Nephron progenitor cell (in vitro differentiated cells): ENCODE results near the gene PRPF38A.

Experiments
- DNase-seq: peaks from one replicate; pipeline ENCODE4 v3.0.0; 2021
- H3K27ac Mint-ChIP-seq: 2 replicates; pipeline ENCODE4 v1.8.0; 2021; ENCODE audit warnings: mild to moderate bottlenecking, moderate library complexity, mixed read lengths
- H3K27me3 Mint-ChIP-seq: 2 replicates; pipeline ENCODE4 v1.8.0; 2021; ENCODE audit warnings: mild to moderate bottlenecking, low read depth, mixed read lengths; ENCODE audit not compliant: poor library complexity
- H3K36me3 Mint-ChIP-seq: 2 replicates; pipeline ENCODE4 v1.8.0; 2021; ENCODE audit warnings: low read depth, mixed read lengths
- H3K4me1 Mint-ChIP-seq: 2 replicates; pipeline ENCODE4 v1.8.0; 2021; ENCODE audit warnings: mixed read lengths
- H3K4me3 Mint-ChIP-seq: 2 replicates; pipeline ENCODE4 v1.8.0; 2021; ENCODE audit warnings: mild to moderate bottlenecking, moderate library complexity, mixed read lengths
- H3K9me3 Mint-ChIP-seq: 2 replicates; pipeline ENCODE4 v1.8.0; 2021; ENCODE audit warnings: mild to moderate bottlenecking, moderate library complexity, mixed read lengths
- TF ChIP-seq, protein P1 (sequence below): fragments of 200-600 bp; sonication (generic); IDR thresholded peaks from 2 replicates; pipeline ENCODE4 v1.5.0; 2021; ENCODE audit warnings: antibody characterized with exemption

The PRPF38A gene

DNA sequence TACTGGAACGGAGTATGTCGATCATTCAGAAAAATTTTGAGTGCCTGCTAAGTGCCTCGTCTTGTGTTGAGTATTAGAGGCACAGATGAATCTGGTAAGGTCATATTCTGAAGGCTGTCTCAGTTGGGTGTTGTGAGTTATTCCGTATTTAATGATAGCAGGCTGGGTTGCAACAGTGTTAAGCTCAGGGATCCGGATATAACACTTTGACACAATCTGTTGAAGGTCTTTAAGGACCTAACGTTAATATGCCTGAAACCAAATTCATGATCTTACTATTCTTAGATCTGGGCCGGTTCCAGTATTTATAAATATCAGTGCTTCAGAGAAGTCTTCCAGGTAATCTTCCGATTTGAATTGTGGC lies 555 bp downstream of the PRPF38A start:
- peaks cover 41% of the 10 kb centered on the region for H3K4me1 Mint-ChIP-seq
- H3K27ac Mint-ChIP-seq, result peak overlapping the region; percentile 99
- no peaks in the 10 kb centered on the region for H3K27me3 Mint-ChIP-seq
- H3K4me3 Mint-ChIP-seq, result peak overlapping the region; percentile 99
- peaks cover 47% of the 10 kb centered on the region for H3K36me3 Mint-ChIP-seq
- TF ChIP-seq, protein P1, sequence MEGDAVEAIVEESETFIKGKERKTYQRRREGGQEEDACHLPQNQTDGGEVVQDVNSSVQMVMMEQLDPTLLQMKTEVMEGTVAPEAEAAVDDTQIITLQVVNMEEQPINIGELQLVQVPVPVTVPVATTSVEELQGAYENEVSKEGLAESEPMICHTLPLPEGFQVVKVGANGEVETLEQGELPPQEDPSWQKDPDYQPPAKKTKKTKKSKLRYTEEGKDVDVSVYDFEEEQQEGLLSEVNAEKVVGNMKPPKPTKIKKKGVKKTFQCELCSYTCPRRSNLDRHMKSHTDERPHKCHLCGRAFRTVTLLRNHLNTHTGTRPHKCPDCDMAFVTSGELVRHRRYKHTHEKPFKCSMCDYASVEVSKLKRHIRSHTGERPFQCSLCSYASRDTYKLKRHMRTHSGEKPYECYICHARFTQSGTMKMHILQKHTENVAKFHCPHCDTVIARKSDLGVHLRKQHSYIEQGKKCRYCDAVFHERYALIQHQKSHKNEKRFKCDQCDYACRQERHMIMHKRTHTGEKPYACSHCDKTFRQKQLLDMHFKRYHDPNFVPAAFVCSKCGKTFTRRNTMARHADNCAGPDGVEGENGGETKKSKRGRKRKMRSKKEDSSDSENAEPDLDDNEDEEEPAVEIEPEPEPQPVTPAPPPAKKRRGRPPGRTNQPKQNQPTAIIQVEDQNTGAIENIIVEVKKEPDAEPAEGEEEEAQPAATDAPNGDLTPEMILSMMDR, result no peak
- no peak for DNase-seq
- H3K9me3 Mint-ChIP-seq, result no peaks in the 10 kb centered on the region

DNA sequence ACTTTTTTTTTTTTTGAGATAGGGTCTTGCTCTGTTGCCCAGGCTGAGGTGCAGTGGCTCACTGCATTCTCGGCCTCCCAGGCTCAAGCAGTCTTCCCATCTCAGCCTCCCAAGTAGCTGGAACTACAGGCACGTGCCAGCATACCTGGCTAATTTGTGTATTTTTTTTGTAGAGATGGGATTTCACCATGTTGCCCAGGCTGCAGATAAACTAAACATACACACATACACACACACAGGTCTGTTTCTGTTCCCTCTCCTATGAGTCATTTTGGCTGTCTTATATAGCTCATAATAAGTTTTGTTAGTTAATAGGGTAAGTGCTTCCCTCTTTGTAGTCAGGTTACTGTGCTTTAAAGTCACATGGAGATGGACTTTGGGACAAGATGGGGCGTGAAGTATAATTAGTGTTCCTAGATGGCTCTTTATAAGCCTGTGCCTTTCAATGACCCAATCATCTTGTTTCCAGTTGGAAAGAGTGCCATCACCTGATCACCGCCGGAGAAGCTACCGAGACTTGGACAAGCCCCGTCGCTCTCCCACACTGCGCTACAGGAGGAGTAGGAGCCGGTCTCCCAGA lies 9.1 kb downstream of the PRPF38A start:
- Mint-ChIP-seq H3K4me3 (no peak overlapping the region), H3K9me3 (no peaks in the 10 kb centered on the region), H3K27ac (no peak overlapping the region), H3K4me1 (no peaks in the 10 kb centered on the region), H3K36me3 (peaks cover 68% of the 10 kb centered on the region), H3K27me3 (no peaks in the 10 kb centered on the region)
- TF ChIP-seq, protein P1, result no peak
- DNase-seq, result no peak

DNA sequence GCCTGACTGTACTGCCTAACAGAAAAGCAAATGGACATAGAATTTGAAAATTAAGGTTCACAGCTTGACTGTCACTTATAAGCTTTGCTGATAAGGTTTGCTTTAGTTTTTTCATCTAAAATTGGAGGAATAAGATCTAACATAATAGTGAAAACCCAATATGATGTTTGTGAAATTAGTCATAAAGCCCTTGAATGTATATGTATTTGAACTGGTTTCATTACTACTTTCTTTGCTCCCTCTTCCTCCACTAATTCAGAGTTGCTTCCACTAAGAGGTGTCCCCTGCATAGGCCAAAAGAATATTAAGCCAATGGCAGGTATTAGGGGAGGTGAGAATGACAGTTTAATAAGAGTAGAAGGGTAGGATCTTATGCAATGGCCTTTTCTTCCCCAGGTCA lies 10.5 kb downstream of the PRPF38A start:
- H3K27ac Mint-ChIP-seq, result no peak overlapping the region
- H3K9me3 Mint-ChIP-seq, result no peaks in the 10 kb centered on the region
- DNase-seq, result no peak
- H3K4me3 Mint-ChIP-seq, result no peak overlapping the region
- peaks cover 70% of the 10 kb centered on the region for H3K36me3 Mint-ChIP-seq
- no peaks in the 10 kb centered on the region for H3K27me3 Mint-ChIP-seq
- TF ChIP-seq, protein P1, result no peak
- no peaks in the 10 kb centered on the region for H3K4me1 Mint-ChIP-seq

DNA sequence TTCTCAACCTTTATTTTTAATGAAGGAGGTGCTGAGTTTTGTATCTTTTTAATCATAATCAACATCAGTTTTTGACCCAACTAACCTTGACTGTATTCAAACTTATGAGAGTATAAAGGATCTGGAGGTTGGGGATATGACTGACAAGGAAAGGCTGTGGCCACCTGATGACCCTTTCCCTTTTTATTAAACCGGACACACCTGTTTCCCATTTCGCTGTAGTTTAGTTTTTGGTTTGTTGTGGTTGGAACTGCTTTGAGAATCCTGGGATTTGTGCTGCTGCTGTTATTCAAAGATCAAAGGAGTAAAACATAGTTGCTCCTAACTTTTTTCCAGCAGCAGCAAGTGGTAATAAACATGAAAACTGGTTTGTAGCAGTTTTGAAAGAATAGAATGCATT lies 12.4 kb downstream of the PRPF38A start:
- no peak for DNase-seq
- H3K27me3 Mint-ChIP-seq, result no peaks in the 10 kb centered on the region
- no peak overlapping the region for H3K27ac Mint-ChIP-seq
- TF ChIP-seq, protein P1, result no peak
- no peaks in the 10 kb centered on the region for H3K9me3 Mint-ChIP-seq
- peaks cover 64% of the 10 kb centered on the region for H3K36me3 Mint-ChIP-seq
- H3K4me3 Mint-ChIP-seq, result no peak overlapping the region
- no peaks in the 10 kb centered on the region for H3K4me1 Mint-ChIP-seq

DNA sequence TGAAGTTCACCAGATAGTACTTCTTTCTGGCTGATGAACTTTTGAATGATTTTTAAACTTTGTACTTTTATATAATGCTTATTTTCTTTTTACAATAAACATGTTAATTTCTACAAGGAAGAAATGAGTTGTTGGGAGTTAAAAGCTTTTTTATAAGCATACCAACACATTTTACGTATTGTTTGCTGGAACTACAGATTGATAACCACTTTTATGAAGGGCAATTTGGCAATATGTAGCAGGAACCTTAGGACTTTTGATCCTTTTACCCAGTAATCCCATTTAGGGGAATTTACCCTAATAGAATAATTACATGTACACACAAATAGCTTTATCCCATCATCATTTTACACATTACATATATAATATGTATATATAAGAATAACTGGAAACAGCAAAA lies 16.3 kb downstream of the PRPF38A start:
- peaks cover 54% of the 10 kb centered on the region for H3K36me3 Mint-ChIP-seq
- H3K4me1 Mint-ChIP-seq, result no peaks in the 10 kb centered on the region
- TF ChIP-seq, protein P1, result no peak
- no peaks in the 10 kb centered on the region for H3K27me3 Mint-ChIP-seq
- no peak overlapping the region for H3K4me3 Mint-ChIP-seq
- H3K9me3 Mint-ChIP-seq, result no peaks in the 10 kb centered on the region
- H3K27ac Mint-ChIP-seq, result no peak overlapping the region
- DNase-seq, result no peak

DNA sequence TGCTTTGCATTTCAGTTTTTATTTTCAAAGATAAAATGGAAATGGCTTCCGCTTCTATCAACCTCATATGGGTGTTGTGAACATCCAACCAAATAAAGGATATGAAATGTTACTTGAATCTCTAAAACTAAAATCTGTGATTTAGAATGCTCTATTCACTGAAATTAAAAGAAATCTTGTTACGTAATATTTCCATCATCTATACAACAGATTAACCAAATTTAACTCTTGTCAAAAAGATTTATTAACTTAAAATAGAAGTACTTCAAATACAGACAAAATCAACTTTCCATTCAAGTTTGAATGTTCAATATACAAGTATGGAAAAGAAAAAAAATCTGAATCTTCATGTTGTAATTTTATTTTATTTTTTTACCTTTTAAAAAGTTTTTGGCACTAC lies 18.7 kb downstream of the PRPF38A start:
- Mint-ChIP-seq H3K4me3 (no peak overlapping the region), H3K27me3 (no peaks in the 10 kb centered on the region), H3K27ac (no peak overlapping the region), H3K4me1 (no peaks in the 10 kb centered on the region), H3K36me3 (peaks cover 47% of the 10 kb centered on the region), H3K9me3 (no peaks in the 10 kb centered on the region)
- TF ChIP-seq, protein P1, result no peak
- DNase-seq, result no peak
